NCI-H1105 treated with DMSO at 0.1 percent for 48 hours (cell line): ENCODE results near the gene TOP1.
A peak's percentile ranks its signal among the peaks of the same experiment; 100 is the strongest.

ENCODE experiments used
- DNase-seq: peaks from one replicate; lab custom pipeline; 2025; lab: John Stamatoyannopoulos, UW

Gene TOP1

GRCh38 chr20:41168281-41169161 lies 139.9 kb downstream of the TOP1 start:
- no peak for DNase-seq

DNA sequence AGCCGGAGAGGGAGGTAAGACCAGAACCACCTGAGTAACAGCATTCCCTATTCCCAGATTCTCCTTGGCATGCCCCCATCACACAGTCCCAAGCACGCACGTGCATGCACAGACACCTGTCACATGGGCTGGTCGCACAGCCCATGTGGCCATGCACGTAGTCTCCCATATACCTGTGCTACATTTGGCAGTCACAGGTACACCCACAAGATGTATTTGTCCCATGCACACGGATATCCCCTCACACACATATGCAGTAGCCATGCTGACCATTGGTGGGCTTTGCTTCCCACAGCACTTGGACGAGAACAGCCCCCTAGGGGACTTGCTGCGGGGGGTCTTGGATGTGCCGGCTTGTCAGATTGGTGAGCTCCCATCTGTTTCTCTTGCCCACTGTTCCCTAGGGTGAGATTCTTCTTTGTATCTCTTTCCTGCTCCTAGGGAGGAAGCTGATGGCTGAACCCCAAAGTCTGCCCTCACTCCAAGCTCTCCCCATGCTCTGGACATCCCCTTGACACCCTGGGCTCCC lies 140.6 kb downstream of the TOP1 start:
- no peak for DNase-seq

DNA sequence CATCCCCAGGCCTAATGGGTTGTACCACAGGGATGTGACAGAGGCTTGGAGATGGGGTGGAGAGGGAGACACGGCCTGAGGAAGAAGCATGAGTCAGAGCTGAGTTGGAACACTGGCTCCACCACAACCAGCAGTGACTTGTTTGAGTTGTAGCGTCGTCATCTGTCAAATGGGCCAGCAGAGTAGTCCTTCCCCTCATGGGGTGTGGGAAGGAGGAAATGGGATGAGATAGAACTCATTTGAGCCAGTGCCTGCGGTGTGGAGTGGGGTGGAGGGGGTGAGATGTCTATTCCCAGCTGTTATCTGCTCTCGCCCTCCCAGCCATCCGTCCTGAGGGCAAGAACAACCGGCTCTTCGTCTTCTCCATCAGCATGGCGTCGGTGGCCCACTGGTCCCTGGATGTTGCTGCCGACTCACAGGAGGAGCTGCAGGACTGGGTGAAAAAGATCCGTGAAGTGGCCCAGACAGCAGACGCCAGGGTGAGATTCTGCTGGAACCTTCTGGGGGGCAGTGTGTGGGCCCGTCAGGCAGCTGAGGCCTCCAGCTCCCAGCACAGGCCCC lies 141.2 kb downstream of the TOP1 start:
- DNase-seq = no peak

- DNase-seq = no peak
These were observed 141.9 kb downstream of the TOP1 start for GRCh38 chr20:41170386-41171105.

DNA sequence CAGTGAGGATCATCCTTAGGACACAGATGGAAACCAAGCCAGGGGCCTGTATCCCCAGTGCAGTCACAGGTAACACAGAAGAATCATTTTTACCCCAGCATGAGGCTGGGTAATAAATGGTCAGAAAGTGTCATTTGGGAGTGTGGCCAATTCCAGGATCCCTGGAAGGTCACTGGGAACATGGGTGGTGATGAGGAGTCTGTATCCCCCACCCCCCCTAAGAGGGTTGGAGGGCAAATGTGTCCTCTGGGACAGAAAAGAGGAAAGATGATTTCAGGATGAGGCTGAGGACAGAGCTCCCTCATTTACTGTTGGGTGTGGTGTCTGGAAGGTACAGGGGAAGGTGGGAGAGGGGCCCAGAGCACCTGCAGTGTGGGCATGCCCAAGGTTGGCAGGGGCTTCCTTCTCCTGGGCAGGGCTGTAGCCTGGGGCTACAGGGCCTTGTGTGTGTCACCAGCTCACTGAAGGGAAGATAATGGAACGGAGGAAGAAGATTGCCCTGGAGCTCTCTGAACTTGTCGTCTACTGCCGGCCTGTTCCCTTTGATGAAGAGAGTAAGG lies 143.2 kb downstream of the TOP1 start:
- DNase-seq = no peak

DNA sequence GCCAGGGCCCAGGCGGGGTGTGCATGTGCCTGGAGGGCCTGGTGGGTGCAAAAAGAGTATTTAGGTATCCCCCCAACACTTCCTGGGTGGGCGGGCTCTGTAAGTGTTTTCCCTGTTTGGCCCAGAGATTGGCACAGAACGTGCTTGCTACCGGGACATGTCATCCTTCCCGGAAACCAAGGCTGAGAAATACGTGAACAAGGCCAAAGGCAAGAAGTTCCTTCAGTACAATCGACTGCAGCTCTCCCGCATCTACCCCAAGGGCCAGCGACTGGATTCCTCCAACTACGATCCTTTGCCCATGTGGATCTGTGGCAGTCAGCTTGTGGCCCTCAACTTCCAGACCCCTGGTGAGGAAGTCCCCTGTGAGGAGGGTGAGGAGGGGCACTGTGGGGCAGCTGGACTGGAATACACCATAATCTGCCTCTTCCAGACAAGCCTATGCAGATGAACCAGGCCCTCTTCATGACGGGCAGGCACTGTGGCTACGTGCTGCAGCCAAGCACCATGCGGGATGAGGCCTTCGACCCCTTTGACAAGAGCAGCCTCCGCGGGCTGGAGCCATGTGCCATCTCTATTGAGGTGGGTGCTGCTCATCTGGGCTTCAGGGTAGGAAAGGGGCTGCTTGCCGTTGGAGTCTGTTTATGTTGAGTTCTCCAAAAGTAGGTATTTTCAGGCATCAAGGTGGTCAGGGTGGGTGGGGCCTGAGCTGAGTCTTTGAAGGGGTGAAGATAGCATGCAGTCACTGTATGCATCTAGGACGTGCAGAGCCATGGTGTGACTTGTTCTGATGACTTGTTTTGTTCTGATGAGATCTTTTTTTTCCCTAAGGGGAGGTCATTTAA lies 143.9 kb downstream of the TOP1 start:
- DNase-seq = no peak

- peak; percentile 19 for DNase-seq
These were observed 144.6 kb downstream of the TOP1 start for GRCh38 chr20:41173161-41173721.

DNA sequence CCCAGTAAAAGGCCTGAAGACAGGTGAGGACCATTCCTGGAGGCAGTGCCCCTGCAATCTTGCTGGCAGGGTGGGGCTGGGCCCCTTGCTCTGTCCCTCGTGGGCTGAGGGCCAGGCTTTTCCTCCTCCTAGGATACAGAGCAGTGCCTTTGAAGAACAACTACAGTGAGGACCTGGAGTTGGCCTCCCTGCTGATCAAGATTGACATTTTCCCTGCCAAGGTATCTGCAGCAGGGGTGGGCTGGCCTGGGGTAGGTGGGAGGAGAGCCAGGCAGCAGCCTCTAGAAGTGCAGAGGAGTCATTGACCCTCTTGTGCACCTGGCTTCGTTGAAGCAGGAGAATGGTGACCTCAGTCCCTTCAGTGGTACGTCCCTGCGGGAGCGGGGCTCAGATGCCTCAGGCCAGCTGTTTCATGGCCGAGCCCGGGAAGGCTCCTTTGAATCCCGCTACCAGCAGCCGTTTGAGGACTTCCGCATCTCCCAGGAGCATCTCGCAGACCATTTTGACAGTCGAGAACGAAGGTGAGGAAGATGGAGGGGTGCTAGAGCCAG lies 145.2 kb downstream of the TOP1 start:
- DNase-seq = no peak
